Right lobe of liver (tissue), 6 donors: Measurements from ENCODE around the gene NDUFS7. TPM values are rescaled to one million over a fixed set of nuclear protein-coding genes. Genes with fewer than 3 reads are reported as not detected.

Experiments
- ATAC-seq, 4 donors: fragments of 200-7000 bp; cut with Tn5 transposase; one replicate each; pipeline ENCODE4 v1.9.1; 2020; ENCODE audit warnings: mild to moderate bottlenecking in 4 of 4, moderate library complexity in 4 of 4
- DNase-seq, 3 donors: peaks; one replicate each; pipeline ENCODE4 v3.0.0-alpha.2; 2020
- H3K27ac ChIP-seq, 3 donors: fragments of 200-600 bp; one replicate each; pipeline ENCODE4 v1.8.0; 2022
- H3K27me3 ChIP-seq, 2 donors: fragments of 200-600 bp; one replicate each; pipeline ENCODE4 v1.8.0; 2022
- H3K36me3 ChIP-seq, 4 donors: fragments of 200-600 bp; sonication (generic) in 1 of 4; one replicate each; pipeline versions ENCODE4 v1.5.1 to v1.8.0; 2017 to 2022; ENCODE audit warnings: control low read depth in 1 of 4
- H3K4me1 ChIP-seq, 4 donors: fragments of 200-600 bp; sonication (generic) in 1 of 4; one replicate each; pipeline versions ENCODE4 v1.5.1 to v1.8.0; 2017 to 2022; ENCODE audit warnings: control low read depth in 1 of 4
- H3K4me3 ChIP-seq, 3 donors: fragments of 200-600 bp; one replicate each; pipeline ENCODE4 v1.8.0; 2022
- H3K9me3 ChIP-seq, 4 donors: fragments of 200-600 bp; sonication (generic) in 1 of 4; one replicate each; pipeline versions ENCODE4 v1.5.1 to v1.8.0; 2017 to 2022; ENCODE audit warnings: control low read depth in 1 of 4
- POLR2A ChIP-seq: fragments of 450-650 bp; IDR thresholded peaks from one replicate; pipeline ENCODE4 v1.6.1; 2017; ENCODE audit warnings: antibody characterized with exemption, mild to moderate bottlenecking
- WGBS: methylation state at CpG from one replicate; pipeline ENCODE4 v1.1.6; 2018; ENCODE audit warnings: low coverage, low lambda C conversion rate; ENCODE audit not compliant: insufficient coverage; ENCODE audit errors: missing lambda C conversion rate; 5-methylcytosine and 5-hydroxymethylcytosine counted together
- intact Hi-C, 2 donors: fragments of 100-400 bp; cut with DNase I; formaldehyde crosslinking; loops; one replicate each; pipeline versions ENCODE4 v1.11.2 to v1.14.1; 2022
- total RNA-seq, 6 experiments: library from RNA; depleted of rRNA in 2 of 6; stranded (reverse); fragments of >200 nt in 2 of 6; fragmentation: NEBNext Ultra II Directional in 3 of 6; extraction: Animal tissue kit (Norgen Biotek cat#: 25700) in 3 of 6; gene quantifications; one replicate each; pipeline versions ENCODE4 v1.1.0 to v1.2.4, GENCODE V29; 2016 to 2023
- TF ChIP-seq, protein P1 (sequence below), 4 donors: fragments of 200-600 bp in 3 of 4; fragments of 450-650 bp in 1 of 4; IDR thresholded peaks; one replicate each; pipeline versions ENCODE4 v1.5.1 to v1.8.0; 2016 to 2022; ENCODE audit warnings: antibody characterized with exemption in 4 of 4, mild to moderate bottlenecking in 2 of 4
- donor health status: DM: no; HTN: yes; CAD: no.
- donor health status: DM: no; HTN: no; CAD: no.
- donor health status: DM: no; HTN: no; CAD: no.
- donor health status: DM: no; HTN: yes; CAD: no.
- donor health status: DM: no; HTN: yes; CAD: no.

NDUFS7 gene
- total RNA-seq, 6 experiments from 2014 or later: 70.1 to 210 (median 85.0) TPM

- Histone ChIP-seq H3K4me3 (no peak overlapping the region), H3K27me3 (no peaks in the 10 kb centered on the region), H3K36me3 (peaks cover 0 to 85% (median 40%) of the 10 kb centered on the region in 4 donors), H3K9me3 (no peaks in the 10 kb centered on the region), H3K27ac (no peak overlapping the region), H3K4me1 (peaks cover 0 to 9% (median 0%) of the 10 kb centered on the region in 4 donors)
- WGBS: 79% methylated on average over 19 of the region's 42 CpGs
- intact Hi-C loops: loop anchor here in 1 of 2 donors (10.0 kb wide), 1 partner anchor 68 kb away; no protein-coding TSS in a partner anchor
- TF ChIP-seq, protein P1, sequence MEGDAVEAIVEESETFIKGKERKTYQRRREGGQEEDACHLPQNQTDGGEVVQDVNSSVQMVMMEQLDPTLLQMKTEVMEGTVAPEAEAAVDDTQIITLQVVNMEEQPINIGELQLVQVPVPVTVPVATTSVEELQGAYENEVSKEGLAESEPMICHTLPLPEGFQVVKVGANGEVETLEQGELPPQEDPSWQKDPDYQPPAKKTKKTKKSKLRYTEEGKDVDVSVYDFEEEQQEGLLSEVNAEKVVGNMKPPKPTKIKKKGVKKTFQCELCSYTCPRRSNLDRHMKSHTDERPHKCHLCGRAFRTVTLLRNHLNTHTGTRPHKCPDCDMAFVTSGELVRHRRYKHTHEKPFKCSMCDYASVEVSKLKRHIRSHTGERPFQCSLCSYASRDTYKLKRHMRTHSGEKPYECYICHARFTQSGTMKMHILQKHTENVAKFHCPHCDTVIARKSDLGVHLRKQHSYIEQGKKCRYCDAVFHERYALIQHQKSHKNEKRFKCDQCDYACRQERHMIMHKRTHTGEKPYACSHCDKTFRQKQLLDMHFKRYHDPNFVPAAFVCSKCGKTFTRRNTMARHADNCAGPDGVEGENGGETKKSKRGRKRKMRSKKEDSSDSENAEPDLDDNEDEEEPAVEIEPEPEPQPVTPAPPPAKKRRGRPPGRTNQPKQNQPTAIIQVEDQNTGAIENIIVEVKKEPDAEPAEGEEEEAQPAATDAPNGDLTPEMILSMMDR (IDR thresholded peaks at IDR 0.05): no peak
- TF ChIP-seq POLR2A: no peak
- ATAC-seq (no peak), DNase-seq (no peak)
These were observed 21.1 kb upstream of the NDUFS7 start for GRCh38 chr19:1362387-1363257.

GRCh38 chr19:1363599-1363998, 20.1 kb upstream of the NDUFS7 start:
- intact Hi-C loops: loop anchor here in 1 of 2 donors (10.0 kb wide), 1 partner anchor 69 kb away; no protein-coding TSS in a partner anchor
- H3K27me3 ChIP-seq: no peaks in the 10 kb centered on the region
- 53% methylated on average over 10 of the region's 10 CpGs for WGBS
- no peak overlapping the region for H3K27ac ChIP-seq
- peaks cover 0 to 9% (median 0%) of the 10 kb centered on the region in 4 donors for H3K4me1 ChIP-seq
- TF ChIP-seq, protein P1 (IDR thresholded peaks at IDR 0.05): no peak
- TF ChIP-seq POLR2A: no peak
- DNase-seq: peak in 1 of 3 donors; percentile 35
- no peak for ATAC-seq
- no peak overlapping the region for H3K4me3 ChIP-seq
- no peaks in the 10 kb centered on the region for H3K9me3 ChIP-seq
- H3K36me3 ChIP-seq: peaks cover 0 to 78% (median 37%) of the 10 kb centered on the region in 4 donors

- Histone ChIP-seq H3K27me3 (no peaks in the 10 kb centered on the region), H3K9me3 (no peaks in the 10 kb centered on the region), H3K36me3 (peaks cover 0 to 75% (median 34%) of the 10 kb centered on the region in 4 donors), H3K4me1 (peaks cover 0 to 9% (median 0%) of the 10 kb centered on the region in 4 donors), H3K27ac (no peak overlapping the region), H3K4me3 (no peak overlapping the region)
- WGBS: 65% methylated on average over 10 of the region's 15 CpGs
- peak in 1 of 3 donors; percentile 22 for DNase-seq
- TF ChIP-seq POLR2A: no peak
- TF ChIP-seq, protein P1 (IDR thresholded peaks at IDR 0.05): no peak
- ATAC-seq: no peak
- intact Hi-C loops: loop anchor here in 1 of 2 donors (10.0 kb wide), 1 partner anchor 69 kb away; no protein-coding TSS in a partner anchor
These were observed 19.5 kb upstream of the NDUFS7 start for GRCh38 chr19:1364070-1364704.

- Histone ChIP-seq H3K36me3 (peaks cover 0 to 84% (median 38%) of the 10 kb centered on the region in 4 donors), H3K9me3 (no peaks in the 10 kb centered on the region), H3K4me1 (peaks cover 0 to 8% (median 0%) of the 10 kb centered on the region in 4 donors), H3K4me3 (no peak overlapping the region), H3K27me3 (no peaks in the 10 kb centered on the region), H3K27ac (no peak overlapping the region)
- ATAC-seq: no peak
- WGBS: 83% methylated on average over 15 of the region's 37 CpGs
- DNase-seq: peak in 1 of 3 donors; percentile 38
- no peak for TF ChIP-seq POLR2A
- TF ChIP-seq, protein P1 (IDR thresholded peaks at IDR 0.05): no peak
- intact Hi-C loops: loop anchor here in 1 of 2 donors (10.0 kb wide), 1 partner anchor 71 kb away; no protein-coding TSS in a partner anchor
These were observed 18.1 kb upstream of the NDUFS7 start for GRCh38 chr19:1365319-1366269.
